ENCODE data around the gene ANAPC13.

Gene ANAPC13

GRCh38 chr3:134430950-134431445, 54.8 kb downstream of the ANAPC13 start:
- Histone ChIP-seq H2AFZ (ENCODE audit: low read length) (no peak overlapping the region), H3K9ac (ENCODE audit: low read depth, low read length, poor library complexity, severe bottlenecking) (no peak overlapping the region), H3K79me2 (ENCODE audit: insufficient read depth, low read length) (no peaks in the 10 kb centered on the region), H3F3A (ENCODE audit: low read depth) (no peaks in the 10 kb centered on the region), H3K4me3 (ENCODE audit: low read length, poor library complexity, severe bottlenecking) (no peak overlapping the region), H3K9me3 (ENCODE audit: insufficient read depth, low read depth, low read length) (no peaks in the 10 kb centered on the region), H3K4me1 (ENCODE audit: insufficient read depth, low read length, poor library complexity, severe bottlenecking) (no peaks in the 10 kb centered on the region), H3K9me2 (replicated peaks; ENCODE audit: low read depth, low read length) (no peaks in the 10 kb centered on the region), H4K20me1 (ENCODE audit: insufficient read depth, low read length, poor library complexity, severe bottlenecking) (no peaks in the 10 kb centered on the region), H3K36me3 (ENCODE audit: insufficient read depth, low read length) (no peaks in the 10 kb centered on the region), H3K4me2 (ENCODE audit: low read depth, low read length, poor library complexity, severe bottlenecking) (no peak overlapping the region), H3K27me3 (ENCODE audit: insufficient read depth, low read length, poor library complexity, severe bottlenecking) (no peaks in the 10 kb centered on the region)
- TF ChIP-seq CTCF (conservative IDR thresholded peaks at IDR 0.05; ENCODE audit: low read length), result no peak

DNA sequence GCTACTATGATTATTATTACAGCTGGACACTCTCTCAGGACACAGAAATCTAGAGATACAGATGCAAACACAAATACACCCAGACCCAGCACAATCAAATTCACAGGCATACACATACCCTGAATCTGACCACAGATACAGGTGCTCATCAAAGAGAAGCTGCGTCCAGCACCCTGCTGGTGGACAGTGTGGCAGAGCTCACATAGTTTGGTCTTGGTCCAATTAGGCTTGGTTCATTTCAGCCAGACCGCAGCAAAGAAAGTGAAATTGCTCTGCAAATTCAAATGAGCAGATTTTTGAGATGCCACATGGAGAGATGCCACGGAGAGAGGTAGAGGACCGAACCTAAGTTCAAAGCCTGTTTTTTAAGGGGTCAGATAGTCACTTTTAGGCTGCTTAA, 55.6 kb downstream of the ANAPC13 start:
- Histone ChIP-seq H3K4me1 (ENCODE audit: insufficient read depth, low read length, poor library complexity, severe bottlenecking) (no peaks in the 10 kb centered on the region), H3F3A (ENCODE audit: low read depth) (no peaks in the 10 kb centered on the region), H3K4me3 (ENCODE audit: low read length, poor library complexity, severe bottlenecking) (no peak overlapping the region), H3K4me2 (ENCODE audit: low read depth, low read length, poor library complexity, severe bottlenecking) (no peak overlapping the region), H3K27me3 (ENCODE audit: insufficient read depth, low read length, poor library complexity, severe bottlenecking) (no peaks in the 10 kb centered on the region), H3K9ac (ENCODE audit: low read depth, low read length, poor library complexity, severe bottlenecking) (no peak overlapping the region), H4K20me1 (ENCODE audit: insufficient read depth, low read length, poor library complexity, severe bottlenecking) (no peaks in the 10 kb centered on the region), H2AFZ (ENCODE audit: low read length) (no peak overlapping the region), H3K36me3 (ENCODE audit: insufficient read depth, low read length) (no peaks in the 10 kb centered on the region), H3K9me3 (ENCODE audit: insufficient read depth, low read depth, low read length) (no peaks in the 10 kb centered on the region), H3K79me2 (ENCODE audit: insufficient read depth, low read length) (no peaks in the 10 kb centered on the region), H3K9me2 (replicated peaks; ENCODE audit: low read depth, low read length) (no peaks in the 10 kb centered on the region)
- TF ChIP-seq EZH2phosphoT487 (IDR thresholded peaks at IDR 0.05; ENCODE audit: borderline replicate concordance), result no peak
- no peak for TF ChIP-seq CTCF (conservative IDR thresholded peaks at IDR 0.05; ENCODE audit: low read length)

DNA sequence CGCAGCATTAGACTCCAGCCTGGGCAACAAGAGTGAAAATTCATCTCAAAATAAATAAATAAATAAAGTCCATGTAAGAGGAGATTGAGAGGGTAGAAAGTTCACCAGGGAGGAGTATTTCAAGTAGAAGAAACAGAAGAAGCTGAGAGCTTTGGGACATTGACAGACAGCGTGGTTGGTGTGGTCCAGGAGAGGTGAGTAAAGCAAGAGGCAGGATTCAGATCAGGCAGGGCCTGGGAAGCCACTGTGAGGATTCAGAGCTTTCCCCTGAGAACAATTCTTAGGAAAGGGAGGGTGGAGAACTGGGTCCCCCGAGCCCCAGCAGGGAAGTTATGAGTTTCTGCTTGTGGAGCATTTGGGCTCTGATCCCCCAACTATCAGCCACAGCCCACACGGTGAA, 57.4 kb downstream of the ANAPC13 start:
- Histone ChIP-seq H3K79me2 (ENCODE audit: insufficient read depth, low read length) (no peaks in the 10 kb centered on the region), H2AFZ (ENCODE audit: low read length) (no peak overlapping the region), H3F3A (ENCODE audit: low read depth) (no peaks in the 10 kb centered on the region), H3K4me2 (ENCODE audit: low read depth, low read length, poor library complexity, severe bottlenecking) (no peak overlapping the region), H3K9me3 (ENCODE audit: insufficient read depth, low read depth, low read length) (no peaks in the 10 kb centered on the region), H3K9me2 (replicated peaks; ENCODE audit: low read depth, low read length) (no peaks in the 10 kb centered on the region), H3K9ac (ENCODE audit: low read depth, low read length, poor library complexity, severe bottlenecking) (no peak overlapping the region), H3K4me1 (ENCODE audit: insufficient read depth, low read length, poor library complexity, severe bottlenecking) (no peaks in the 10 kb centered on the region), H3K27me3 (ENCODE audit: insufficient read depth, low read length, poor library complexity, severe bottlenecking) (no peaks in the 10 kb centered on the region), H3K36me3 (ENCODE audit: insufficient read depth, low read length) (no peaks in the 10 kb centered on the region), H4K20me1 (ENCODE audit: insufficient read depth, low read length, poor library complexity, severe bottlenecking) (no peaks in the 10 kb centered on the region), H3K4me3 (ENCODE audit: low read length, poor library complexity, severe bottlenecking) (no peak overlapping the region)
- TF ChIP-seq CTCF (conservative IDR thresholded peaks at IDR 0.05; ENCODE audit: low read length), result no peak
- TF ChIP-seq EZH2phosphoT487 (IDR thresholded peaks at IDR 0.05; ENCODE audit: borderline replicate concordance), result no peak
